ENCODE results near the gene ANO10. TPM values are rescaled to one million over a fixed set of nuclear protein-coding genes. Genes with fewer than 3 reads are reported as not detected.
"Not testable (repeated sequence)": the region's sequence is repeated elsewhere in the genome, so short reads cannot be mapped to it uniquely, and the experiment has no call there.

ANO10 gene
- total and polyA plus RNA-seq, 8 donors = 3.6 to 202 (median 12.5) TPM

DNA sequence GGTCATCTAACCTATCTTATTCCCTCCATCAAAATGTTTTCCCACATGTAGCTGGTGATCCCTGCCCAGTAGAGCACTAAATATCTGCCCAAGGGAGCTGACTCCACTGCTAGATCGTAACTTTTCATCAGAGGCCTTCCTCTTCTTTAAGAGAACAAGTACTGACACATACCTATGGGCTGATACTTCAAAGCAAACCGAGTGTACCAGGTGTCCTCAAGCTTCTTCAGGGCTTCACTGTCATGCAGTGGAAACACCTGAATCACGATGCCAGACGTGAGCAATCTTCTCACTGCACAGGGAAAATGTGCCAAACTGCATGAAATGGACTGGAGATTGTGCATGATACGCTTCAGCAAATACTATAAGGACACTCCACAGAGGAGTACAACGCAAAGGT, 41.6 kb downstream of the ANO10 start:
- intact Hi-C loops (cut with DNase I; ENCODE audit: low total_unique reads) = no loop called here
- DNase-seq = no peak
- H3K4me1 ChIP-seq = peaks cover 0 to 14% (median 2%) of the 10 kb centered on the region in 4 donors
- no peak overlapping the region for H3K27ac ChIP-seq
- H3K4me3 ChIP-seq = no peak overlapping the region
- 89 to 96% (median 95%) methylated on average over 6 of the region's 6 CpGs for WGBS, 5 donors
- TF ChIP-seq POLR2A (IDR thresholded peaks at IDR 0.05) (no peak), EP300 (IDR thresholded peaks at IDR 0.05) (no peak), POLR2AphosphoS5 (IDR thresholded peaks at IDR 0.05) (no peak)
- TF ChIP-seq, protein P1, sequence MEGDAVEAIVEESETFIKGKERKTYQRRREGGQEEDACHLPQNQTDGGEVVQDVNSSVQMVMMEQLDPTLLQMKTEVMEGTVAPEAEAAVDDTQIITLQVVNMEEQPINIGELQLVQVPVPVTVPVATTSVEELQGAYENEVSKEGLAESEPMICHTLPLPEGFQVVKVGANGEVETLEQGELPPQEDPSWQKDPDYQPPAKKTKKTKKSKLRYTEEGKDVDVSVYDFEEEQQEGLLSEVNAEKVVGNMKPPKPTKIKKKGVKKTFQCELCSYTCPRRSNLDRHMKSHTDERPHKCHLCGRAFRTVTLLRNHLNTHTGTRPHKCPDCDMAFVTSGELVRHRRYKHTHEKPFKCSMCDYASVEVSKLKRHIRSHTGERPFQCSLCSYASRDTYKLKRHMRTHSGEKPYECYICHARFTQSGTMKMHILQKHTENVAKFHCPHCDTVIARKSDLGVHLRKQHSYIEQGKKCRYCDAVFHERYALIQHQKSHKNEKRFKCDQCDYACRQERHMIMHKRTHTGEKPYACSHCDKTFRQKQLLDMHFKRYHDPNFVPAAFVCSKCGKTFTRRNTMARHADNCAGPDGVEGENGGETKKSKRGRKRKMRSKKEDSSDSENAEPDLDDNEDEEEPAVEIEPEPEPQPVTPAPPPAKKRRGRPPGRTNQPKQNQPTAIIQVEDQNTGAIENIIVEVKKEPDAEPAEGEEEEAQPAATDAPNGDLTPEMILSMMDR (IDR thresholded peaks at IDR 0.05) = no peak
- no peaks in the 10 kb centered on the region for H3K9me3 ChIP-seq
- H3K36me3 ChIP-seq = peaks cover 0 to 24% (median 20%) of the 10 kb centered on the region in 4 donors
- no peaks in the 10 kb centered on the region for H3K27me3 ChIP-seq

DNA sequence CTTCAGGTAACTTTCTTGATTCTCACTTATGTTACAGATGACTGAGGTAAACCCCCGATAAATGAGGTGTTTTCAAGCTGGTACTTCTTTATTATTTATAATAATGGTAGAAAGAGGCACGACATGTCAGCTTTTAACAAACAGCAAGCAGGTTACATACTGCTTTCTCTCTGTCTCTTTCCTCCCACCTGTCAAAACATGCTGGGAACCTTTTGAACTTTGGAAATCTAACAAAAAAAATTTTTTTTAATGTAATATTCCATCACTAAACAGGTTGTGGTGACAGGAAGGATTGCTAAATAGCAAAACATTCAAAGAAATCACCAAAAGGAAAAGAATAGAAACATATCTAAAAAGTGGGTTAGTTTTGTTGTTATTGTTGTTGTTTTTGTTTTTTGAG, 48.2 kb downstream of the ANO10 start:
- peaks cover 0 to 24% (median 18%) of the 10 kb centered on the region in 4 donors for H3K36me3 ChIP-seq
- no peak for TF ChIP-seq POLR2A (IDR thresholded peaks at IDR 0.05)
- TF ChIP-seq, protein P1 (IDR thresholded peaks at IDR 0.05) = no peak
- TF ChIP-seq EP300 (IDR thresholded peaks at IDR 0.05) = no peak
- no peak for TF ChIP-seq POLR2AphosphoS5 (IDR thresholded peaks at IDR 0.05)
- H3K4me1 ChIP-seq = no peaks in the 10 kb centered on the region
- intact Hi-C loops (cut with DNase I; ENCODE audit: low total_unique reads) = no loop called here
- DNase-seq = no peak
- no peak overlapping the region for H3K27ac ChIP-seq
- no peaks in the 10 kb centered on the region for H3K9me3 ChIP-seq
- no peaks in the 10 kb centered on the region for H3K27me3 ChIP-seq
- H3K4me3 ChIP-seq = no peak overlapping the region
- 83 to 98% (median 93%) methylated on average over 2 of the region's 2 CpGs for WGBS, 5 donors

DNA sequence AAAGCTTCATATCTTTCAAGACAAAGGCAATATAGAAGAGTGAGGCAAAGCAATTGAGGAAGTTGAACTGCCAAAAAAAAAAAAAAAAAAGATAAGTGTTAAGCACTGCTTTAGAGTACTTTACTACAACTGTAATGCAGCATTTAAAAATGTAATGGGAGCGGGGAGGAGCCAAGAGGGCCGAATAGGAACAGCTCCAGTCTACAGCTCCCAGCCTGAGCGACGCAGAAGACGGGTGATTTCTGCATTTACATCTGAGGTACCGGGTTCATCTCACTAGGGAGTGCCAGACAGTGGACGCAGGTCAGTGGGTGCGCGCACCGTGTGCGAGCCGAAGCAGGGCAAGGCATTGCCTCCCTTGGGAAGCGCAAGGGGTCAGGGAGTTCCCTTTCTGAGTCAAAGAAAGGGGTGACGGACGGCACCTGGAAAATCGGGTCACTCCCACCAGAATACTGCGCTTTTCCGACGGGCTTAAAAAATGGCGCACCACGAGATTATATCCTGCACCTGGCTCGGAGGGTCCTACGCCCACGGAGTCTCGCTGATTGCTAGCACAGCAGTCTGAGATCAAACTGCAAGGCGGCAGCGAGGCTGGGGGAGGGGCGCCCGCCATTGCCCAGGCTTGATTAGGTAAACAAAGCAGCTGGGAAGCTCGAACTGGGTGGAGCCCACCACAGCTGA, 56.0 kb downstream of the ANO10 start:
- intact Hi-C loops (cut with DNase I; ENCODE audit: low total_unique reads); H3K27ac ChIP-seq: not testable (repeated sequence)

DNA sequence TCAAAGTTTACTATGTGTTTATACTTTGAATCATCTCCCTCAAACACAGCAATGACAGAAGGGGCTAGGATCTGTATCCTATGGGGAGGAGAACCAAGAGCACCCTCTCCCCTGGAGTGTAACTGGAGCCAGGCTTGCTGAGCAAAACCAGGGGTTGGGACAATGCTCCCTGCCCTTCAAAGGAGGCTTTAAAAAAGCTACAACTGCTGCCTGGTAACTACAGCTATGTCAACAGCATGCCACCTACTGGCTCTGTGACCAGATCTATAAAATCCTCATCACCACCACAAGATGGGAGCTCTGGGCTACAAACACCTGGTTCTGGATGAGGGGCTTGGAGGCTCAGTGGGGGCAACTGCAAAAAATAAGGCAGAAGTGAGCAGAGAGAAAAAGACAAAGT, 61.9 kb downstream of the ANO10 start:
- intact Hi-C loops (cut with DNase I; ENCODE audit: low total_unique reads) = no loop called here

More for the DNA sequence above, 56.0 kb downstream of the ANO10 start:
- WGBS, 5 donors = 76 to 99% (median 93%) methylated on average over 7 to 21 of the region's 30 CpGs
- H3K9me3 ChIP-seq, H3K4me1 ChIP-seq, H3K27me3 ChIP-seq, DNase-seq, H3K4me3 ChIP-seq: not testable (repeated sequence)
- peaks cover 0 to 10% (median 7%) of the 10 kb centered on the region in 4 donors for H3K36me3 ChIP-seq

DNA sequence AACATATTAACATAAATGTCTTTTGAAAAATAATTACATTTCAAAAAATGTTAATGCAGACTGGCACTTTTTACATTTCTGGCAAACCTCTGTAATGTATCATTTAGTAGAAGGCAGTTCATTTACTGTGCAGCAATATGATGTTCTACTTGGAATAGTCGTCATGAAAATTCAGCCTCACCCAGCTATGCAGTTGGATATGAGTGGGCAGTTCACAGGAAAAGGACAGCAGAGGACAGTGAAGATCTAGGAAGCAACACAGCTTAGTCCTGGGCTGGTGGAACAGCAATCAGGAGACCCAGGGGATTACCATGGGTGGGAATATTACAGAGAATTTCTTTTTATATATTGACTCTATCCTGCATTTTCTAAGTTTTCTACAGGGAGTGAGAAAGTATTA, 63.6 kb downstream of the ANO10 start:
- DNase-seq = no peak
- Histone ChIP-seq H3K4me3 (no peak overlapping the region), H3K4me1 (peaks cover 0 to 6% (median 0%) of the 10 kb centered on the region in 4 donors), H3K27ac (no peak overlapping the region), H3K36me3 (peaks cover 0 to 32% (median 22%) of the 10 kb centered on the region in 4 donors), H3K27me3 (no peaks in the 10 kb centered on the region), H3K9me3 (no peaks in the 10 kb centered on the region)
- WGBS, 5 donors = 73 to 82% (median 81%) methylated on average over 1 of the region's 1 CpG
- intact Hi-C loops (cut with DNase I; ENCODE audit: low total_unique reads) = no loop called here
- TF ChIP-seq POLR2A (IDR thresholded peaks at IDR 0.05) = no peak
- TF ChIP-seq EP300 (IDR thresholded peaks at IDR 0.05) = no peak
- no peak for TF ChIP-seq POLR2AphosphoS5 (IDR thresholded peaks at IDR 0.05)
- TF ChIP-seq, protein P1 (IDR thresholded peaks at IDR 0.05) = no peak

More for the DNA sequence above, 61.9 kb downstream of the ANO10 start:
- no peaks in the 10 kb centered on the region for H3K9me3 ChIP-seq
- no peak overlapping the region for H3K4me3 ChIP-seq
- no peak for DNase-seq
- H3K36me3 ChIP-seq = peaks cover 0 to 30% (median 18%) of the 10 kb centered on the region in 4 donors
- no peaks in the 10 kb centered on the region for H3K27me3 ChIP-seq
- no peak overlapping the region for H3K27ac ChIP-seq
- TF ChIP-seq, protein P1 (IDR thresholded peaks at IDR 0.05) = no peak
- H3K4me1 ChIP-seq = peaks cover 0 to 6% (median 0%) of the 10 kb centered on the region in 4 donors

Measured in stomach (tissue), 9 donors.